Bronchial epithelial cell (primary cell): ENCODE measurements around the gene SIGLEC6. TPM values are rescaled to one million over a fixed set of nuclear protein-coding genes. Genes with fewer than 3 reads are reported as not detected.

Experiments
- DNase-seq: peaks from one replicate; pipeline ENCODE4 v3.0.0-alpha.2; 2010; ENCODE audit warnings: low read depth
- FAIRE-seq: peaks from 2 replicates; lab custom pipeline; 2011; peaks lifted over from hg19 to GRCh38; lab: Jason Lieb, UNC
- H3K27me3 ChIP-seq: 2 replicates; pipeline ENCODE4 v1.5.1; 2011; ENCODE audit warnings: low read length; ENCODE audit not compliant: control insufficient read depth, insufficient read depth
- H3K36me3 ChIP-seq: 2 replicates; pipeline ENCODE4 v1.5.1; 2011; ENCODE audit warnings: low read length; ENCODE audit not compliant: control insufficient read depth, insufficient read depth
- H3K4me3 ChIP-seq: 2 replicates; pipeline ENCODE4 v1.5.1; 2011; ENCODE audit warnings: mild to moderate bottlenecking, low read depth, low read length, control low read depth
- total RNA-seq: library from RNA; depleted of rRNA; stranded (reverse); fragments of >200 nt; gene quantifications from 2 replicates; pipeline ENCODE4 v1.2.1, GENCODE V29; 2014
- TF ChIP-seq, protein P1 (sequence below): IDR thresholded peaks from 2 replicates; pipeline ENCODE4 v1.5.1; 2011; ENCODE audit warnings: mild to moderate bottlenecking, moderate library complexity, low read length, control low read depth, inconsistent platforms; ENCODE audit not compliant: insufficient read depth, severe bottlenecking

Gene SIGLEC6
- total RNA-seq, 1 donor from 2014 or later: not detected

DNA sequence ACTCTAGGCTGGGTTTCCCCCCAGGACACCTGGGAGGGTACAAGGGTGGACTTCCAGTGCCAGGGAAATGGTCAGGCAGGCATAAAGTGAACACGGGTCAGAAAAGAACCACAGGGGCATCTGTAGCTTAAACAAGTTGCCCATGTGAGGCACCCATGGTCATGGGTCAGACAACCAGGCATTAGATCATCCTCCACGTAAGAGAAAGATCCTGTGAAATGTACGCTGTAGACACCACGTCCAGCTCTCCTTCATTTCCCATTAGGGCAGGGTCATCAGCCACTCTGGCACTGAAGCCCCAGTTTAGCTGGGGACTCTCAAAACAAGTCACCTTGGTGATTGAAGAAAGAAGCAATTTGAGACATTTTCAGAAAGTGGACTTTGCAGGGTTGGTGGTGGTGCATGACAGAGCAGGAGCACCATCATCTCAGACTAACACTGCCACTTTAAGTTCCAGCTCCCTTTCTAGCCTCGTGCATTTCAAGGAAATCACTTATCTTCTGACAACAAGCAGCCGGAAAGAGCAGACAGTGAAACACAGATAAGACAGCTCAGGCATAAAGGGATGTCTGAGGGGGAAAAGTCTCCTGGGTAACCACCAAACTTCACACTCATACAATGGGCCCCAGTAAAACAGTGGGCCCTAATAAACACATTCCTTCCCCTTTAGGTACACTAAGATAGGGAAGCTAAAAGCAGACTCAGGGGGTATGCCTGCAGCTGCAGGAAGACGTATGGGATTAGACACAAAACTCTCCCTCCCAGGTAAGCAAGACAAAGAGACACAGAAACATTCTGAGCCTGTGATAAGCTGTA is 16.1 kb upstream of the SIGLEC6 start:
- FAIRE-seq (peak; percentile 13), DNase-seq (no peak)
- H3K36me3 ChIP-seq: no peaks in the 10 kb centered on the region
- TF ChIP-seq, protein P1, sequence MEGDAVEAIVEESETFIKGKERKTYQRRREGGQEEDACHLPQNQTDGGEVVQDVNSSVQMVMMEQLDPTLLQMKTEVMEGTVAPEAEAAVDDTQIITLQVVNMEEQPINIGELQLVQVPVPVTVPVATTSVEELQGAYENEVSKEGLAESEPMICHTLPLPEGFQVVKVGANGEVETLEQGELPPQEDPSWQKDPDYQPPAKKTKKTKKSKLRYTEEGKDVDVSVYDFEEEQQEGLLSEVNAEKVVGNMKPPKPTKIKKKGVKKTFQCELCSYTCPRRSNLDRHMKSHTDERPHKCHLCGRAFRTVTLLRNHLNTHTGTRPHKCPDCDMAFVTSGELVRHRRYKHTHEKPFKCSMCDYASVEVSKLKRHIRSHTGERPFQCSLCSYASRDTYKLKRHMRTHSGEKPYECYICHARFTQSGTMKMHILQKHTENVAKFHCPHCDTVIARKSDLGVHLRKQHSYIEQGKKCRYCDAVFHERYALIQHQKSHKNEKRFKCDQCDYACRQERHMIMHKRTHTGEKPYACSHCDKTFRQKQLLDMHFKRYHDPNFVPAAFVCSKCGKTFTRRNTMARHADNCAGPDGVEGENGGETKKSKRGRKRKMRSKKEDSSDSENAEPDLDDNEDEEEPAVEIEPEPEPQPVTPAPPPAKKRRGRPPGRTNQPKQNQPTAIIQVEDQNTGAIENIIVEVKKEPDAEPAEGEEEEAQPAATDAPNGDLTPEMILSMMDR: no peak
- no peak overlapping the region for H3K4me3 ChIP-seq
- H3K27me3 ChIP-seq: no peaks in the 10 kb centered on the region

DNA sequence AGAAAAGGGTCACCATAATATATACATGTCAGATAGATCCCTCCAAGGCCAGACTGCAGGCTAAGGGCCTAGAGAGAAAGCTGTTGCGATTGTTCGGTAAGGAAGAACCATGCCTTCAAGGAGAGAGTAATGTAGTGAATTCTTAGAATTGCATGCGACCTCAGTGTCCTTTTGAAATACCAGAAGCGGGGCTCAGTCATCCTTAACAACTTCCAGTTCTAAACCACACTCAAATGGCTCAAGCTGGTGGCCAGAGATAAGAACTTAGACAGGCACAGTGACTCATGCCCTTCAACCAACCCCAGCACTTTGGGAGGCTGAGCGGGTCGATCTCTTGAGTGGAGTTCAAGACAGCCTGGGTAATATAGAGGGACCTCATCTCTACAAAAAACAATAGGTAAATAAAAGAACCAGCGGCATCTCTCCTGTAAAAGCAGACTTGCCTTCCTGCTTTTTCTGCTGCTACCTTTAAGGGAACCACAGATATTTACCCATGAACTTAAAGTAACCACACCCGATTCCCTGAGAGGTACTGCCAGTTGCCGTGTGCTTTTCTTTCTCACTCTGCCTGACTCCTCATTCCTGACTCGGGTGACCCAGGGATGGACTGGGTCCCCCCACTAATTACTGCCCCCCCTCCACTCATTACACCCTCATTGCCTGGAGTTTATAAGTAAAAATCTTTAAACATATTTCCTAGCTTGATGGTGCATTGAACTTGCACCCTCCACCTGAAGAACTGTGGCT is 15.4 kb upstream of the SIGLEC6 start:
- no peak for FAIRE-seq
- TF ChIP-seq, protein P1: no peak

DNA sequence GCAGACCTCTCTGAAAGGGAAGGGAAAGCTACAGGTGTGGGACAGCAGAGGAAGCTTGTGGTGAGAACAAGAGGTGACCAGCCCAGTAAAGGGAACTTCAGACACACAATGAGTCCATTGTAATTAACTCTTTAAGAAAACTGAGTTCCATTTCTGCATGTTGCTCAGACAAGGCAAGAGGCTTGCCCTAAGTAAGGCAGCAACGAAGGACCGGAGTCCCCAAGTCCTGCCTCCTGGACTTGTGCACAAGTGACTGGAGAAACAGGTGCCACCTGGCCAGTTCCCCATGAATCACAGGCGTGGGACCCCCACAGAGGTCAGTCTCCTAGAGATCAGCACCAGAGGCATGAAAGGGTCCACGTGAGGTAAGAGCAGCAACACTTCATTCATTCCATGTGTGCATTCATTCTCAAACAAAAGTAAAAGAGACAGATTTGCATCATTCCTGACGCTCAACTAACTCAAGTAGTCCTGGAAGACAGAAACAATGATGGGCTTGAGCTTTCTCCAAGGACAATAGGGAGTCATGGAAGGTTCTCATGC is 14.7 kb upstream of the SIGLEC6 start:
- no peak overlapping the region for H3K4me3 ChIP-seq
- TF ChIP-seq, protein P1: no peak
- DNase-seq: no peak

More for the DNA sequence above, 15.4 kb upstream of the SIGLEC6 start:
- Histone ChIP-seq H3K27me3 (no peaks in the 10 kb centered on the region), H3K4me3 (no peak overlapping the region), H3K36me3 (no peaks in the 10 kb centered on the region)
- no peak for DNase-seq

DNA sequence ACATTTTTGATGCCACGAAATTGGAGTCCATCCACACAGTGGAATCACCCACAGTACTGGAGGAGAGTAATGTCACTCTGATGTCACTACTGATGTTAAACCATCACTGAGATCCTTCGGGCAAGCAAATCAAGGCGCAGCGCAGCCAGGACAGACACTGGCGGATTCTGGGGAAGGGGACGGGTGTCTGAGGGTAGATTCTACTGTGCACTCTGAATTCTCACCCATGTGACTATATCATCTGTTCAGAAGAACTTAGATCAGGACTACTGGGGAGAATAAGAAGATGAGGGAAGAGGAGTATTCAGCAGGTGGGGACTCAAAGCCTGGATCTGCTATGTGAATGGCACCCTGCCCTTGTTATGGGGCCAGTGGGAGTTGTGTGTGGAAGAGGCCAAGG is 12.6 kb upstream of the SIGLEC6 start:
- FAIRE-seq (no peak), DNase-seq (no peak)
- H3K36me3 ChIP-seq: no peaks in the 10 kb centered on the region
- H3K27me3 ChIP-seq: no peaks in the 10 kb centered on the region
- TF ChIP-seq, protein P1: no peak
- H3K4me3 ChIP-seq: no peak overlapping the region

More for the DNA sequence above, 14.7 kb upstream of the SIGLEC6 start:
- no peaks in the 10 kb centered on the region for H3K27me3 ChIP-seq
- H3K36me3 ChIP-seq: no peaks in the 10 kb centered on the region
- FAIRE-seq: no peak

DNA sequence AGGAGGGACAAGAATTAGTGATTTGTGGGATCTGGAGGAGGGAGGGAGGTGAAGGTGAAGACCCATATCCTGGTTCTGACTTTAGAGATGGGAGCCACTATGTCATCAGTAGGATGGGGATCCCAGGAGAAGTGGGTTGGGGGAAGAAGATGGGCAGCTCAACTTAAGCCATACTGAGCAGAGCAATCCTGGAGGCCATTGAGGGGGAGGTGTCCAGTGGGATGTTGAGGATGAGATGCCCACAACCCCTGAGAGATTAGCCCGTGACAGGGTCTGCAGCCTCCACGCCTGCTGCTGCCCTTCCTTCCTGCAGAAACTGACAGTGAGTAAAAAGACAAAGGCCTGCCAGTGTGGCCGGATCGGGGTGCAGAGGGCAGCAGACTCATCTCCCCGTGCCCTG is 11.2 kb upstream of the SIGLEC6 start:
- no peak for FAIRE-seq
- no peak for DNase-seq
- Histone ChIP-seq H3K27me3 (no peaks in the 10 kb centered on the region), H3K36me3 (no peaks in the 10 kb centered on the region), H3K4me3 (no peak overlapping the region)
- TF ChIP-seq, protein P1: no peak
